Activated T-helper 1 cell treated with anti-CD3 and anti-CD28 coated beads, Interleukin-12 subunit alpha, Interleukin-12 subunit beta, Interleukin-2, Interleukin-4 antibody, amounts not matched to agents 30 ng/mL and 10 ng/mL and 1 ng/mL, durations not matched to agents 14 hours and 24 hours and 36 hours (primary cell): ENCODE data around the gene HOXC13. TPM values are rescaled to one million over a fixed set of nuclear protein-coding genes. Genes with fewer than 3 reads are reported as not detected.

Source experiments
- DNase-seq: peaks from one replicate; pipeline ENCODE4 v3.0.0; 2021; ENCODE audit warnings: low spot score
- H3K27ac Mint-ChIP-seq: one replicate; pipeline ENCODE4 v1.8.0; 2021; ENCODE audit warnings: mild to moderate bottlenecking, mixed read lengths
- H3K27me3 Mint-ChIP-seq: one replicate; pipeline ENCODE4 v1.8.0; 2022; ENCODE audit warnings: mild to moderate bottlenecking, moderate library complexity, mixed read lengths; ENCODE audit not compliant: insufficient read depth
- H3K36me3 Mint-ChIP-seq: one replicate; pipeline ENCODE4 v1.8.0; 2021; ENCODE audit warnings: low read depth, mixed read lengths
- H3K4me1 Mint-ChIP-seq: one replicate; pipeline ENCODE4 v1.8.0; 2021; ENCODE audit warnings: low read depth, mixed read lengths
- H3K4me3 Mint-ChIP-seq: one replicate; pipeline ENCODE4 v1.8.0; 2021; ENCODE audit warnings: mild to moderate bottlenecking, moderate library complexity, mixed read lengths
- H3K9me3 Mint-ChIP-seq: one replicate; pipeline ENCODE4 v1.8.0; 2021; ENCODE audit warnings: mixed read lengths
- intact Hi-C: fragments of 100-400 bp; cut with micrococcal nuclease; formaldehyde crosslinking; loops from one replicate; pipeline ENCODE4 v1.15.1; 2024
- total RNA-seq: library from RNA; stranded (reverse); gene quantifications from 2 replicates; pipeline ENCODE4 v1.2.3, GENCODE V29; 2022

HOXC13 gene
- total RNA-seq, 1 donor from 2014 or later: not detected

GRCh38 chr12:53954694-53955035 lies 16.0 kb downstream of the HOXC13 start, which contains the start of gene HOXC12:
HOXC12 (plus strand) TSS chr12:53954903; CDS start chr12:53954930, 27 bp downstream.
- Mint-ChIP-seq H3K36me3 (no peaks in the 10 kb centered on the region), H3K27me3 (peaks cover 87% of the 10 kb centered on the region), H3K9me3 (no peaks in the 10 kb centered on the region), H3K27ac (peak within 1 kb of the TSS; percentile 48), H3K4me1 (no peaks in the 10 kb centered on the region), H3K4me3 (no peak within 1 kb of the TSS)
- DNase-seq: no peak
- intact Hi-C loops: loop anchor here (5.0 kb wide), 1 partner anchor 98 kb away; the partner anchor contains the start of gene HOXC4

GRCh38 chr12:53955036-53955775 lies 16.6 kb downstream of the HOXC13 start:
- intact Hi-C loops: no loop called here
- no peak overlapping the region for H3K4me3 Mint-ChIP-seq
- H3K9me3 Mint-ChIP-seq: no peaks in the 10 kb centered on the region
- no peaks in the 10 kb centered on the region for H3K36me3 Mint-ChIP-seq
- H3K27me3 Mint-ChIP-seq: peaks cover 87% of the 10 kb centered on the region
- no peak for DNase-seq
- H3K27ac Mint-ChIP-seq: no peak overlapping the region
- H3K4me1 Mint-ChIP-seq: no peaks in the 10 kb centered on the region

GRCh38 chr12:53955776-53956250 lies 17.2 kb downstream of the HOXC13 start:
- intact Hi-C loops: loop anchor here (2.0 kb wide), 1 partner anchor 17 kb away; the partner anchor contains the start of gene HOXC11
- no peaks in the 10 kb centered on the region for H3K9me3 Mint-ChIP-seq
- H3K4me3 Mint-ChIP-seq: no peak overlapping the region
- peaks cover 88% of the 10 kb centered on the region for H3K27me3 Mint-ChIP-seq
- peak overlapping the region; percentile 46 for H3K27ac Mint-ChIP-seq
- no peak for DNase-seq
- H3K36me3 Mint-ChIP-seq: no peaks in the 10 kb centered on the region
- no peaks in the 10 kb centered on the region for H3K4me1 Mint-ChIP-seq

- intact Hi-C loops: loop anchor here (2.0 kb wide), 1 partner anchor 16 kb away; the partner anchor contains the start of gene HOXC11
- Mint-ChIP-seq H3K27ac (peak overlapping the region; percentile 63), H3K36me3 (no peaks in the 10 kb centered on the region), H3K27me3 (peaks cover 84% of the 10 kb centered on the region), H3K4me3 (no peak overlapping the region), H3K9me3 (no peaks in the 10 kb centered on the region), H3K4me1 (no peaks in the 10 kb centered on the region)
- no peak for DNase-seq
Observed at GRCh38 chr12:53956251-53956887, 17.7 kb downstream of the HOXC13 start.

- no peaks in the 10 kb centered on the region for H3K4me1 Mint-ChIP-seq
- H3K36me3 Mint-ChIP-seq: no peaks in the 10 kb centered on the region
- no peak overlapping the region for H3K27ac Mint-ChIP-seq
- H3K4me3 Mint-ChIP-seq: no peak overlapping the region
- intact Hi-C loops: loop anchor here (2.0 kb wide), 1 partner anchor 16 kb away; the partner anchor contains the start of gene HOXC11
- H3K9me3 Mint-ChIP-seq: no peaks in the 10 kb centered on the region
- DNase-seq: no peak
- peaks cover 83% of the 10 kb centered on the region for H3K27me3 Mint-ChIP-seq
Observed at GRCh38 chr12:53956914-53957536, 18.4 kb downstream of the HOXC13 start.

- Mint-ChIP-seq H3K4me3 (no peak overlapping the region), H3K27me3 (peaks cover 83% of the 10 kb centered on the region), H3K4me1 (no peaks in the 10 kb centered on the region), H3K36me3 (no peaks in the 10 kb centered on the region), H3K27ac (no peak overlapping the region), H3K9me3 (no peaks in the 10 kb centered on the region)
- no peak for DNase-seq
- intact Hi-C loops: no loop called here
Observed at GRCh38 chr12:53958128-53958527, 19.5 kb downstream of the HOXC13 start.

GRCh38 chr12:53959314-53959713 lies 20.7 kb downstream of the HOXC13 start:
- intact Hi-C loops: no loop called here
- H3K36me3 Mint-ChIP-seq: no peaks in the 10 kb centered on the region

GRCh38 chr12:53960187-53961024 lies 21.8 kb downstream of the HOXC13 start:
- DNase-seq: no peak
- H3K4me1 Mint-ChIP-seq: peaks cover 3% of the 10 kb centered on the region
- intact Hi-C loops: no loop called here
- no peaks in the 10 kb centered on the region for H3K36me3 Mint-ChIP-seq
- H3K27ac Mint-ChIP-seq: peak overlapping the region; percentile 50
- peaks cover 88% of the 10 kb centered on the region for H3K27me3 Mint-ChIP-seq
- H3K9me3 Mint-ChIP-seq: no peaks in the 10 kb centered on the region
- H3K4me3 Mint-ChIP-seq: no peak overlapping the region

More at GRCh38 chr12:53959314-53959713, 20.7 kb downstream of the HOXC13 start:
- Mint-ChIP-seq H3K9me3 (no peaks in the 10 kb centered on the region), H3K4me3 (no peak overlapping the region), H3K4me1 (no peaks in the 10 kb centered on the region), H3K27me3 (peaks cover 83% of the 10 kb centered on the region), H3K27ac (no peak overlapping the region)
- DNase-seq: no peak

- peaks cover 6% of the 10 kb centered on the region for H3K4me1 Mint-ChIP-seq
- peaks cover 88% of the 10 kb centered on the region for H3K27me3 Mint-ChIP-seq
- H3K36me3 Mint-ChIP-seq: no peaks in the 10 kb centered on the region
- H3K9me3 Mint-ChIP-seq: no peaks in the 10 kb centered on the region
- DNase-seq: no peak
- intact Hi-C loops: no loop called here
- peak overlapping the region; percentile 50 for H3K27ac Mint-ChIP-seq
- H3K4me3 Mint-ChIP-seq: no peak overlapping the region
Observed at GRCh38 chr12:53961025-53961761, 22.6 kb downstream of the HOXC13 start.

- Mint-ChIP-seq H3K36me3 (no peaks in the 10 kb centered on the region), H3K27me3 (peaks cover 88% of the 10 kb centered on the region), H3K4me1 (peaks cover 6% of the 10 kb centered on the region), H3K9me3 (no peaks in the 10 kb centered on the region), H3K27ac (no peak overlapping the region), H3K4me3 (no peak overlapping the region)
- intact Hi-C loops: loop anchor here (2.0 kb wide), 1 partner anchor 34 kb away; no protein-coding TSS in a partner anchor
- no peak for DNase-seq
Observed at GRCh38 chr12:53963005-53963404, 24.4 kb downstream of the HOXC13 start.

- H3K27me3 Mint-ChIP-seq: peaks cover 88% of the 10 kb centered on the region
- H3K36me3 Mint-ChIP-seq: no peaks in the 10 kb centered on the region
- DNase-seq: no peak
- peaks cover 6% of the 10 kb centered on the region for H3K4me1 Mint-ChIP-seq
- H3K4me3 Mint-ChIP-seq: no peak overlapping the region
- no peaks in the 10 kb centered on the region for H3K9me3 Mint-ChIP-seq
- intact Hi-C loops: loop anchor here (2.0 kb wide), 1 partner anchor 33 kb away; no protein-coding TSS in a partner anchor
- peak overlapping the region; percentile 14 for H3K27ac Mint-ChIP-seq
Observed at GRCh38 chr12:53963434-53964314, 25.0 kb downstream of the HOXC13 start.
